NCI-H345 treated with DMSO at 0.1 percent for 48 hours (cell line): ENCODE data around the gene TMEM253.

ENCODE experiments used
- DNase-seq: peaks from one replicate; lab custom pipeline; 2025; ENCODE audit not compliant: unreplicated experiment; lab: John Stamatoyannopoulos, UW

TMEM253 gene

GRCh38 chr14:21103710-21104447 is 3.0 kb downstream of the TMEM253 start:
- DNase-seq = peak; percentile 92

GRCh38 chr14:21104448-21105060 is 3.7 kb downstream of the TMEM253 start:
- DNase-seq = peak; percentile 78

- no peak for DNase-seq
Measured at GRCh38 chr14:21105095-21105494, 4.2 kb downstream of the TMEM253 start.

GRCh38 chr14:21106176-21106497 is 5.3 kb downstream of the TMEM253 start:
- no peak for DNase-seq

DNA sequence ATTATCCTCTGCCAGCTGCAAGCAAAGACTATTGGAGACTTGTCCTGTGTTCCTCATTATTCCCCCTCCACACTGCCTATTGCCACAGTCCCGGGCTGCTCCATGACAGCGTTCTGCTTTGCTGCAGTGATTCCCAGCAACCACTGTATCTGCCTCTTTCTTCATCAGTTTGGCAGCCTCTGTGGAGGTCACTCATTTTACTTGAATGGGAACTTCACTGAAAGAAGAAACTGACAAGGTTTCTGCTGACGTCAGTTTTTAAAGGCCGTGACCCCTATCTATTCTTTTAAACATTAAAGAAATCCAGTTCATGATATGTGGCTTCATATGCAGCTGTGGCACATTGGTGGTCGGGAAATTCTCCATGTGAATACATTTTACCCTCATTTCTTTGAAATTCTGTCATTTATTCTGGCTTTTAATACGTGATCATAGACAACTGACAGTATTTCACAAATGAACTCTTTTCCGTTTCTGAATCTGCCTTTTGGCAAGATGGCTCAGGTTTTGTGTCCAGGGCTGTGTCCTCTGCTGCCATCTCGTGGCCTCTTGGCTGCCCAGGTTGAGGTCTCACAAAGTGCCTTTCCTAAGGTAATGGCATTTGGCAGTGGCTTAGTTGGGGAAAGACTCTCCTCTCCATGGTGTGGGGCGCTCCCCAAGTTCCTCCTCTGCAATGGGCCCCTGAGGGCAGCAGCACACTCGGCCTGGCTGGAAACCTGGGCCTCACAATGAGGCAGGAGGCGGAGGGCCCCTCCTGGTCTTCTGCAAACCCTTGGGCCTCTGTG is 5.8 kb downstream of the TMEM253 start:
- peak; percentile 63 for DNase-seq

- DNase-seq = no peak
Measured at GRCh38 chr14:21107283-21107800, 6.5 kb downstream of the TMEM253 start.

DNA sequence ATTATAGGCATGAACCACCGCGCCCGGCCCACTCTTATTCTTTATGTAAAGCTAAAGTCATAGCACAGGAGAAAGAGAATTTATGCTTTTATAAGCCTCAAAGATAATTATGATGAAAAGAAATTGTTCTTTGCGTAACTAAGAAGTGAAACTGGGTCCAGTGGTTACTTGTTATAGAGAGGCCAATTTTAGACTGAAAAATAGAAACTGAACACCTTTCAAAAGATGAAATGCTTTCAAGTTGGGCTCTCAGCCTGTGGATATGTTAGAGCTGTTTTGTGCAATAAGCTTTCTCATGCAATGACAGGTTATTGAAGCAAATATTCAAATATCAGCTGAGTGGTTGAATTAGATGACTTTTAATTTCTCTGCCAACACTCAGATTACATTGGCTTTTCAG is 7.9 kb downstream of the TMEM253 start:
- no peak for DNase-seq

- no peak for DNase-seq
Measured at GRCh38 chr14:21109377-21110138, 8.7 kb downstream of the TMEM253 start.

- DNase-seq = no peak
Measured at GRCh38 chr14:21112255-21112654, 11.4 kb downstream of the TMEM253 start.

GRCh38 chr14:21113369-21113768 is 12.5 kb downstream of the TMEM253 start:
- DNase-seq = no peak

DNA sequence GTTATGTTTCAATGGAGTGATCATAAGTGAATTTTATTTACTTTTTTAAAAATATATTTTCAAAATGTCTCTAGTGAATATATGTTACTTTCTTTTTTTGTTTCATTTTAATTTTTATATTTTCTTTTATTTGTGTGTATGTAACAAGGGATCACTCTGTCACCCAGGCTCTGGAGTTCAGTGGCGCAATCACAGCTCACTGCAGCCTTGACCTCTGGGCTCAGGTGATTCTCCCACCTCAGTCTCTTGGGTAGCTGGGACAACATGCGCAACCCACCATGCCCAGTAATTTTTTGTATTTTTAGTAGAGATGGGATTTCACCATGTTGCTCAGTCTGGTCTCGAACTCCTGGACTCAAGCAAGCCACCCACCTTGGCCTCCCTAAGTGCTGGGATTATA is 18.1 kb downstream of the TMEM253 start:
- no peak for DNase-seq

- no peak for DNase-seq
Measured at GRCh38 chr14:21120686-21121085, 19.8 kb downstream of the TMEM253 start.

DNA sequence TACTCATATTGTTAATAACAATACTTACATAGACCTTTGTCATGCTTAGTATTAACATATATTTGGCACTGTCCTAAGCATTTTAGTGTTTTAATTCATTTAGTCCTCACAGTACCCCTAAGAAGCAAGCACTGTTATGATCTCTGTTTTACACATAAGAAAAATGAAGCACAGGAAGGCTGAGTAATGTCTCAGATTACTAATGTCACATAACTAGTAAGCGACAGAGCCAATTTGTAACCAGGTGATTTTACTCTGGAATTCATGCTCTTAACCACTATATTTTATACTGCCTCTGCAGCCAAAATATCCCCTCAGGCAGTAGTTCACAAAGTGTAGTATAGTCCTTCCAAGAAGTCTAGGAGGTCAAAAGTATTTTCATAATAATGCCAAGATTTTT is 20.3 kb downstream of the TMEM253 start:
- DNase-seq = no peak

DNA sequence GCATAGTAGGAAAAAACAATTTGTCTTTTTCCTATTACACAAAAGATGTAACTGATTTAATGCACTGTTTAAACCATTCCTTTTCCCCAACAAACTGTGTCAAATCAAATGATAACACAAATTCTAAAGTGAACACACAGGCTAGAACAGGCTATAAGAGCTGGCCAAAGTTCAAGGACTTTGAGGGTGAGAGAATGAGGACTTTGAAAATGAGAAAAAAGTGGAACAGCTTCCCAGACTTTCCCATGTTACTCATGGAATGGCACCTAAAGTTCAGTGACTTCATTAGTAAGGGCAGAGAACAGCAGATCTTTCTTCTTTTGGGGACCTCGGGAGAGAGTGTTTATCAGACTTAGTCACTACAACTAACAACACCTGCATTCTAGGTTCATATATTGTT is 22.6 kb downstream of the TMEM253 start:
- no peak for DNase-seq

GRCh38 chr14:21133901-21134300 is 33.0 kb downstream of the TMEM253 start:
- no peak for DNase-seq

DNA sequence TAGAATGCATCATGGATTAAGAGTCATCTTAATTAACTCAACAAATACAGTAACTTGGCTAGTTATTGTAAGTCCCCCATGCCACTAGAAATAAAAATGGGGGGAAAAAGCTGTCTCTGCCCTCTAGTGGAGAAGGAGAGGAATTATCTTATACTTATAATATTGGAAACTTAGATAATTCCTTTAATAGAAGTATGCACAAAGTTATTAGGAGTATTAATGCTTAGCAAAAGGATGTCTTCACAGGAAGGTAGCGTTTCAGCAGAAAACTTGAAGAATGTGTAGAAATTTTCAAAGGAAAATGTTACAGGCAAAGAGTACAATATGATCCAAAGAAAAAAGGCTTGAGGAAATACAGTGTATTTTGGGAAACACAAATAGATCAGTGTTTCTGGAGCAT is 35.2 kb downstream of the TMEM253 start:
- DNase-seq = no peak

DNA sequence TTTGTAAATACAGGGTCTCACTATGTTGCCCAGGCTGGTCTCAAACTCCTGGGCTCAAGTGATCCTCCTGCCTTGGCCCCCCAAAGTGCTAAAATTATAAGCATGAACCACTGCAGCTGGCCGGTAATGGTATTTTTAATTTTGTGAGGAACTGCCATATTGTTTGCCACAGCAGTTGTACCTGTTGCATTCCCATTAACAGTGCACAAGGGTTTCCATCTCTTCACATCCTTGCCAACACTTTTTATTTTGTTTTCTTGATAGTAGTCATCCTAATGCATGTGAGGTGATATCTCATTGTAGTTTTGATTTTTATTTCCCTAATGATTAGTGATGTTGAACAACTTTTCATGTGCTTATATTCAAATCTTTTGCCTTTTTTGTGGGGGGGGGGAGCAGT is 41.5 kb downstream of the TMEM253 start:
- no peak for DNase-seq

GRCh38 chr14:21145437-21145836 is 44.6 kb downstream of the TMEM253 start:
- DNase-seq = no peak

GRCh38 chr14:21149641-21150367 is 48.9 kb downstream of the TMEM253 start:
- no peak for DNase-seq
